ENCODE measurements around the gene UBE2I.

- TF ChIP-seq POLR2AphosphoS5 (IDR thresholded peaks at IDR 0.05; ENCODE audit: low read depth), result no peak
- no peak for TF ChIP-seq GABPA (IDR thresholded peaks at IDR 0.05; ENCODE audit: low read depth)
- TF ChIP-seq SPI1 (IDR thresholded peaks at IDR 0.05; ENCODE audit: borderline replicate concordance, low read depth), result no peak
- no peak for TF ChIP-seq CTCF (IDR thresholded peaks at IDR 0.05; ENCODE audit: insufficient read depth, low read length)
- TF ChIP-seq REST (IDR thresholded peaks at IDR 0.05; ENCODE audit: insufficient replicate concordance, low read depth), result no peak
These were observed 57.4 kb downstream of the UBE2I start for GRCh38 chr16:1366712-1367299.
